Panc1 (cell line): ENCODE results near the gene SLC9A3. TPM values are rescaled to one million over a fixed set of nuclear protein-coding genes. Genes with fewer than 3 reads are reported as not detected.
"Not testable (repeated sequence)": the region's sequence is repeated elsewhere in the genome, so short reads cannot be mapped to it uniquely, and the experiment has no call there.

Experiments used
- ATAC-seq: fragments of 200-7000 bp; cut with Tn5 transposase; 2 replicates; pipeline ENCODE4 v1.9.1; 2020; ENCODE audit warnings: mild to moderate bottlenecking, moderate library complexity
- BruUV-seq: library from RNA; stranded (reverse); fragments of 400-500 nt; replicated peaks from 2 replicates; lab custom pipeline; 2021; lab: Mats Ljungman, UMichigan
- CTCF ChIA-PET: fragments of 300-600 bp; sonication (Branson Sonifier 250); formaldehyde crosslinking; loops from one replicate; lab custom pipeline; 2022; ENCODE audit warnings: antibody characterized with exemption; lab: Charles Lee
- POLR2A ChIA-PET: fragments of 300-600 bp; sonication (Branson Sonifier 250); formaldehyde crosslinking; loops from one replicate; lab custom pipeline; 2022; ENCODE audit warnings: antibody characterized with exemption; lab: Charles Lee
- DNase-seq: peaks from one replicate; pipeline ENCODE4 v3.0.0-alpha.2; 2010; ENCODE audit warnings: low read depth, low spot score
- H3K27ac ChIP-seq: 2 replicates; pipeline ENCODE4 v1.5.1; 2011; ENCODE audit warnings: mild to moderate bottlenecking, low read length, inconsistent platforms
- H3K27me3 ChIP-seq: fragments of 200-500 bp; sonication (Bioruptor generic); 2 replicates; pipeline ENCODE4 v1.6.0; 2014; ENCODE audit warnings: low read length, inconsistent platforms; ENCODE audit not compliant: control insufficient read depth, insufficient read depth
- H3K36me3 ChIP-seq: fragments of 200-500 bp; sonication (Bioruptor generic); 2 replicates; pipeline ENCODE4 v1.5.1; 2014; ENCODE audit warnings: inconsistent platforms, mild to moderate bottlenecking, low read length, moderate library complexity; ENCODE audit not compliant: control insufficient read depth, insufficient read depth
- H3K4me1 ChIP-seq: 2 replicates; pipeline ENCODE4 v1.5.1; 2011; ENCODE audit warnings: inconsistent platforms, mild to moderate bottlenecking, low read length, moderate library complexity; ENCODE audit not compliant: control insufficient read depth, insufficient read depth
- H3K4me3 ChIP-seq, 2 experiments: 2 replicates each; pipeline ENCODE4 v1.5.1; 2011 to 2012; ENCODE audit warnings: low read depth in 2 of 2, low read length in 2 of 2, mild to moderate bottlenecking in 2 of 2, inconsistent platforms in 1 of 2, moderate library complexity in 1 of 2
- H3K9me3 ChIP-seq: fragments of 200-500 bp; sonication (Bioruptor generic); 2 replicates; pipeline ENCODE4 v1.5.1; 2014; ENCODE audit warnings: low read depth, mild to moderate bottlenecking, inconsistent platforms, low read length, moderate library complexity; ENCODE audit not compliant: control insufficient read depth, insufficient read depth
- POLR2AphosphoS5 ChIP-seq: IDR thresholded peaks from 2 replicates; pipeline ENCODE4 v1.6.1; 2012; ENCODE audit warnings: mild to moderate bottlenecking, low read depth, low read length, moderate library complexity
- SIN3A ChIP-seq: IDR thresholded peaks from 2 replicates; pipeline ENCODE4 v1.6.1; 2012; ENCODE audit warnings: low read depth, mild to moderate bottlenecking, low read length, moderate library complexity, borderline replicate concordance; ENCODE audit not compliant: insufficient read depth
- TCF7L2 ChIP-seq: IDR thresholded peaks from 2 replicates; pipeline ENCODE4 v1.6.1; 2011; ENCODE audit warnings: mild to moderate bottlenecking, low read depth, low read length, inconsistent platforms
- in situ Hi-C: cut with HindIII; loops from 2 replicates; pipeline ENCODE4 v1.10.0; 2016; ENCODE audit warnings: low sequenced_read_pairs, low pct_unique_long_range_greater_than_20kb
- intact Hi-C: fragments of 100-400 bp; cut with micrococcal nuclease; formaldehyde crosslinking; loops from one replicate; pipeline ENCODE4 v1.10.0; 2022; ENCODE audit not compliant: unreplicated experiment
- total RNA-seq: library from RNA; stranded (reverse); gene quantifications from one replicate; pipeline ENCODE4 v1.2.1, GENCODE V29; 2021; ENCODE audit not compliant: unreplicated experiment
- TF ChIP-seq, protein P1 (sequence below), 2 experiments: IDR thresholded peaks; 2 replicates each; pipeline ENCODE4 v1.6.1; 2011 to 2012; ENCODE audit warnings: low read depth in 2 of 2, control low read depth in 1 of 2, low read length in 1 of 2, mild to moderate bottlenecking in 1 of 2, moderate library complexity in 1 of 2; ENCODE audit not compliant: insufficient read depth in 1 of 2
- TF ChIP-seq, protein P2 (sequence below): fragments of 450-650 bp; IDR thresholded peaks from 2 replicates; pipeline ENCODE4 v1.5.1; 2017; ENCODE audit warnings: mild to moderate bottlenecking

SLC9A3 gene
- total RNA-seq, 1 experiment from 2014 or later, result 2.0 TPM

DNA sequence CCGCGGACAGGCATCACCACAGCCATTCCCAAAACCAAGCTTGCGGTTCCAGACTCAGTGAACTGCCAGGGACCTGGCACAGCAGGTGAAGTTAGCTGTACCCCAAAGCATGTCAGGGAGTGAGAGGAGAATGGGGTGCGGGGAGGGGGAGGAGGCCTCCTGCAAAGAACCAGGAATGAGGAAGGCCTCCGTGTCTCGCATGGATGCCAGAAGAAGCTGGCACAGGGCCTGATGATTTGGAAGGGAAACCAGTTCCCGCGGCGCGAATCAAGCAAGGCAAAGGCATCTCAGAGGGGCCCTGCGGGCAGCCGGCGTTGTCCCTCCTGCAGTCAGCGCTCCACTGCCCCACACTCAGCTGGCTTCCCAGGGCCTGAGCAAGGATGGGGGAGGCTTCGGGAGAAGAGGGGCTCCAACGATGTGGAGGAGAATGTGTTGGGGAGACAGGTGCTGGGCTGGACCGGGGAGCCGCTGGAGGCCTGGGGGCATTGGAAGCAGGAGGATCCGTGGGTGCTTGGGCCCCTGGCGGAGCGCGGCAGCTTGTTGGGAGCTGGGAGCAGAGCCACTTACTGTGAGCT is 14.6 kb downstream of the SLC9A3 start:
- ChIA-PET CTCF (no interaction called here), POLR2A (no interaction called here)
- intact Hi-C loops (no loop called here), in situ Hi-C loops (no loop called here)
- H3K9me3 ChIP-seq, result no peaks in the 10 kb centered on the region
- H3K27ac ChIP-seq, result no peak overlapping the region
- H3K36me3 ChIP-seq, result no peaks in the 10 kb centered on the region
- H3K4me3 ChIP-seq, result no peak overlapping the region
- ATAC-seq (no peak), DNase-seq (no peak)
- no peak for TF ChIP-seq SIN3A
- no peak for TF ChIP-seq TCF7L2
- TF ChIP-seq, protein P1, sequence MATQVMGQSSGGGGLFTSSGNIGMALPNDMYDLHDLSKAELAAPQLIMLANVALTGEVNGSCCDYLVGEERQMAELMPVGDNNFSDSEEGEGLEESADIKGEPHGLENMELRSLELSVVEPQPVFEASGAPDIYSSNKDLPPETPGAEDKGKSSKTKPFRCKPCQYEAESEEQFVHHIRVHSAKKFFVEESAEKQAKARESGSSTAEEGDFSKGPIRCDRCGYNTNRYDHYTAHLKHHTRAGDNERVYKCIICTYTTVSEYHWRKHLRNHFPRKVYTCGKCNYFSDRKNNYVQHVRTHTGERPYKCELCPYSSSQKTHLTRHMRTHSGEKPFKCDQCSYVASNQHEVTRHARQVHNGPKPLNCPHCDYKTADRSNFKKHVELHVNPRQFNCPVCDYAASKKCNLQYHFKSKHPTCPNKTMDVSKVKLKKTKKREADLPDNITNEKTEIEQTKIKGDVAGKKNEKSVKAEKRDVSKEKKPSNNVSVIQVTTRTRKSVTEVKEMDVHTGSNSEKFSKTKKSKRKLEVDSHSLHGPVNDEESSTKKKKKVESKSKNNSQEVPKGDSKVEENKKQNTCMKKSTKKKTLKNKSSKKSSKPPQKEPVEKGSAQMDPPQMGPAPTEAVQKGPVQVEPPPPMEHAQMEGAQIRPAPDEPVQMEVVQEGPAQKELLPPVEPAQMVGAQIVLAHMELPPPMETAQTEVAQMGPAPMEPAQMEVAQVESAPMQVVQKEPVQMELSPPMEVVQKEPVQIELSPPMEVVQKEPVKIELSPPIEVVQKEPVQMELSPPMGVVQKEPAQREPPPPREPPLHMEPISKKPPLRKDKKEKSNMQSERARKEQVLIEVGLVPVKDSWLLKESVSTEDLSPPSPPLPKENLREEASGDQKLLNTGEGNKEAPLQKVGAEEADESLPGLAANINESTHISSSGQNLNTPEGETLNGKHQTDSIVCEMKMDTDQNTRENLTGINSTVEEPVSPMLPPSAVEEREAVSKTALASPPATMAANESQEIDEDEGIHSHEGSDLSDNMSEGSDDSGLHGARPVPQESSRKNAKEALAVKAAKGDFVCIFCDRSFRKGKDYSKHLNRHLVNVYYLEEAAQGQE (IDR thresholded peaks at IDR 0.05; ENCODE audit: insufficient read depth in 1 of 2, low read depth in 2 of 2, low read length in 1 of 2), result no peak
- TF ChIP-seq POLR2AphosphoS5, result no peak
- TF ChIP-seq, protein P2, sequence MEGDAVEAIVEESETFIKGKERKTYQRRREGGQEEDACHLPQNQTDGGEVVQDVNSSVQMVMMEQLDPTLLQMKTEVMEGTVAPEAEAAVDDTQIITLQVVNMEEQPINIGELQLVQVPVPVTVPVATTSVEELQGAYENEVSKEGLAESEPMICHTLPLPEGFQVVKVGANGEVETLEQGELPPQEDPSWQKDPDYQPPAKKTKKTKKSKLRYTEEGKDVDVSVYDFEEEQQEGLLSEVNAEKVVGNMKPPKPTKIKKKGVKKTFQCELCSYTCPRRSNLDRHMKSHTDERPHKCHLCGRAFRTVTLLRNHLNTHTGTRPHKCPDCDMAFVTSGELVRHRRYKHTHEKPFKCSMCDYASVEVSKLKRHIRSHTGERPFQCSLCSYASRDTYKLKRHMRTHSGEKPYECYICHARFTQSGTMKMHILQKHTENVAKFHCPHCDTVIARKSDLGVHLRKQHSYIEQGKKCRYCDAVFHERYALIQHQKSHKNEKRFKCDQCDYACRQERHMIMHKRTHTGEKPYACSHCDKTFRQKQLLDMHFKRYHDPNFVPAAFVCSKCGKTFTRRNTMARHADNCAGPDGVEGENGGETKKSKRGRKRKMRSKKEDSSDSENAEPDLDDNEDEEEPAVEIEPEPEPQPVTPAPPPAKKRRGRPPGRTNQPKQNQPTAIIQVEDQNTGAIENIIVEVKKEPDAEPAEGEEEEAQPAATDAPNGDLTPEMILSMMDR, result no peak
- H3K4me1 ChIP-seq, result peaks cover 9% of the 10 kb centered on the region
- no peaks in the 10 kb centered on the region for H3K27me3 ChIP-seq
- no TSS peak for BruUV-seq

DNA sequence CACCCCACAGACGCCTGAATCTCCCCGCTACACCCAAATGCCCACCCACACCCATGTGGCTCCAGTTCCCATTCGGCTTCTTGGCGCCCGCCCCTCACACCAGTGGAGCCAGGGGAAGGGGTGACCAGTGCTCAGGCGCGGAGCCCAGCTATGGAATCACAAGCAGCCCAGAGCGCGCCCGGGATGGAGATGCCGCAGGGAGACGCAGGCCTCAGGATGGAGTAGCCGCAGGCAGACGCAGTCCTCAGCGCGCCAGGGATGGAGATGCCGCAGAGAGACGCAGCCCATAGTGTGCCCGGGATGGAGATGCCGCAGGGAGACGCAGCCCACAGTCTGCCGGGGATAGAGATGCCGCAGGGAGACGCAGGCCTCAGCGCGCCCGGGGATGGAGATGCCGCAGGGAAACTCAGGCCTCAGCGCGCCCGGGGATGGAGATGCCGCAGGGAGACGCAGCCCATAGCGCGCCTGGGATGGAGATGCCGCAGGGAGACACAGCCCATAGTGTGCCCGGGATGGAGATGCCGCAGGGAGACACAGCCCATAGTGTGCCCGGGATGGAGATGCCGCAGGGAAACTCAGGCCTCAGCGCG is 16.2 kb downstream of the SLC9A3 start:
- H3K27me3 ChIP-seq, in situ Hi-C loops, CTCF ChIA-PET, DNase-seq, H3K36me3 ChIP-seq, H3K4me3 ChIP-seq, H3K9me3 ChIP-seq, intact Hi-C loops, H3K4me1 ChIP-seq, ATAC-seq, BruUV-seq, H3K27ac ChIP-seq: not testable (repeated sequence)
- POLR2A ChIA-PET, result interaction anchor here (0.7 kb wide), 1 partner anchor 398 kb away, joined by 3 read pairs; no protein-coding TSS in a partner anchor

DNA sequence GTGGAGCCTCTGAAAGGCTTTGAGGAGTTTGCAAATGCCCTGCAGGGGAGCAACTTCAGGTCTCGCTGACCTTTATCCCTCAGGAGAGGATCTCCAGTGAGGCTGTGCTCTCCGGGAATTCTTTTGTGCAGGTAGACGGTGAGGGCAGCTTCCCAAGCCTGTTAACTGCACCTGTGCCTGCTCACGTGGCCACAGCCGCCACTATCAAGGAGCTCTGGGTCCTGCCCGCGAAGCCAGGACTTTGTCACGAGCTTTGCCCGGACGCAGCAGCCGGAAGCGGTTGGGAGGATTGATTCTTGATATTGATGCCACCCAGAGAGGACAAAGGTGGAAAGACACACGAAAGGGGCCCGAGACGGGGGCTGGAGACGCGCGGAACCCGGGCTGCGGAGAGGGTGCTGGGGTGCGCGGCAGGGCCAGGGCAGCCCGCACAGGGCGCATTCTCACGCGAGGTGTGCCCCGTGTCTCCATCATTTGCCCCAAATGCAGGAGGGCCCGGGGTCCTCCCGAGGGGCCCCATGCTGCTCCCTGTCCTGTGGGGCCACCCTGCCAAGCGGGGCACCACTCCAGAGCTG is 18.2 kb downstream of the SLC9A3 start:
- POLR2A ChIA-PET, result no interaction called here
- intact Hi-C loops (no loop called here), in situ Hi-C loops (no loop called here)
- BruUV-seq, result no TSS peak
- Histone ChIP-seq H3K36me3 (no peaks in the 10 kb centered on the region), H3K4me3 (peak overlapping the region in 1 of 2 experiments; percentile 26; a peak in 1 of 4 replicates), H3K4me1 (peaks cover 9% of the 10 kb centered on the region), H3K27me3 (no peaks in the 10 kb centered on the region), H3K9me3 (no peaks in the 10 kb centered on the region), H3K27ac (no peak overlapping the region)
- TF ChIP-seq, protein P2, result no peak
- no peak for TF ChIP-seq SIN3A
- TF ChIP-seq POLR2AphosphoS5, result no peak
- TF ChIP-seq, protein P1 (IDR thresholded peaks at IDR 0.05; ENCODE audit: insufficient read depth in 1 of 2, low read depth in 2 of 2, low read length in 1 of 2), result no peak
- TF ChIP-seq TCF7L2, result no peak
- ATAC-seq (peak; percentile 41; the same call in 1 of the 2 replicates), DNase-seq (no peak)
- CTCF ChIA-PET, result interaction anchor here (0.6 kb wide), 1 partner anchor 186 kb away, joined by 3 read pairs; no protein-coding TSS in a partner anchor
